Loucy (cell line): ENCODE results near the gene MAP1B.

Experiments used
- H2AFZ ChIP-seq: fragments of 200-600 bp; sonication (generic); 2 replicates; pipeline ENCODE4 v1.6.0; 2016; ENCODE audit warnings: antibody characterized with exemption, mild to moderate bottlenecking, low read length, moderate library complexity
- H3F3A ChIP-seq: fragments of 200-600 bp; 2 replicates; pipeline ENCODE4 v1.6.0; 2016; ENCODE audit warnings: antibody characterized with exemption, low read depth, mild to moderate bottlenecking
- H3K27me3 ChIP-seq: fragments of 200-600 bp; sonication (generic); 2 replicates; pipeline ENCODE4 v1.6.1; 2014; ENCODE audit warnings: low read length, mild to moderate bottlenecking; ENCODE audit not compliant: insufficient read depth, poor library complexity, severe bottlenecking
- H3K36me3 ChIP-seq: fragments of 200-600 bp; sonication (generic); 2 replicates; pipeline ENCODE4 v1.6.1; 2016; ENCODE audit warnings: low read length; ENCODE audit not compliant: insufficient read depth
- H3K4me1 ChIP-seq: fragments of 200-600 bp; sonication (generic); 2 replicates; pipeline ENCODE4 v1.5.1; 2014; ENCODE audit warnings: low read length, mild to moderate bottlenecking; ENCODE audit not compliant: insufficient read depth, poor library complexity, severe bottlenecking
- H3K4me2 ChIP-seq: fragments of 200-600 bp; sonication (generic); 2 replicates; pipeline ENCODE4 v1.6.0; 2014; ENCODE audit warnings: antibody characterized with exemption, low read length, low read depth, mild to moderate bottlenecking; ENCODE audit not compliant: poor library complexity, severe bottlenecking
- H3K4me3 ChIP-seq: fragments of 200-600 bp; sonication (generic); 2 replicates; pipeline ENCODE4 v1.5.1; 2014; ENCODE audit warnings: low read length, mild to moderate bottlenecking, mixed read lengths; ENCODE audit not compliant: poor library complexity, severe bottlenecking
- H3K79me2 ChIP-seq: fragments of 200-600 bp; sonication (generic); 2 replicates; pipeline ENCODE4 v1.6.1; 2014; ENCODE audit warnings: low read length; ENCODE audit not compliant: insufficient read depth
- H3K9ac ChIP-seq: fragments of 200-600 bp; sonication (generic); 2 replicates; pipeline ENCODE4 v1.6.0; 2014; ENCODE audit warnings: mild to moderate bottlenecking, low read depth, low read length, moderate library complexity; ENCODE audit not compliant: poor library complexity, severe bottlenecking
- H3K9me2 ChIP-seq: fragments of 200-600 bp; sonication (generic); replicated peaks from 2 replicates; pipeline ENCODE4 v1.6.1; 2016; ENCODE audit warnings: low read depth, low read length, mixed read lengths
- H3K9me3 ChIP-seq: fragments of 200-600 bp; sonication (generic); 2 replicates; pipeline ENCODE4 v1.6.1; 2014; ENCODE audit warnings: mild to moderate bottlenecking, antibody characterized with exemption, low read length, low read depth; ENCODE audit not compliant: insufficient read depth
- H4K20me1 ChIP-seq: fragments of 200-600 bp; sonication (generic); 2 replicates; pipeline ENCODE4 v1.6.0; 2014; ENCODE audit warnings: antibody characterized with exemption, low read length, mild to moderate bottlenecking; ENCODE audit not compliant: insufficient read depth, poor library complexity, severe bottlenecking
- EZH2phosphoT487 ChIP-seq: fragments of 200-600 bp; IDR thresholded peaks from 2 replicates; pipeline ENCODE4 v1.6.1; 2018; ENCODE audit warnings: antibody characterized with exemption, mild to moderate bottlenecking, moderate library complexity, borderline replicate concordance
- TF ChIP-seq, protein P1 (sequence below): fragments of 200-600 bp; sonication (generic); conservative IDR thresholded peaks from 2 replicates; pipeline ENCODE4 v1.5.1; 2014; ENCODE audit warnings: mild to moderate bottlenecking, antibody characterized with exemption, low read length

The MAP1B gene

DNA sequence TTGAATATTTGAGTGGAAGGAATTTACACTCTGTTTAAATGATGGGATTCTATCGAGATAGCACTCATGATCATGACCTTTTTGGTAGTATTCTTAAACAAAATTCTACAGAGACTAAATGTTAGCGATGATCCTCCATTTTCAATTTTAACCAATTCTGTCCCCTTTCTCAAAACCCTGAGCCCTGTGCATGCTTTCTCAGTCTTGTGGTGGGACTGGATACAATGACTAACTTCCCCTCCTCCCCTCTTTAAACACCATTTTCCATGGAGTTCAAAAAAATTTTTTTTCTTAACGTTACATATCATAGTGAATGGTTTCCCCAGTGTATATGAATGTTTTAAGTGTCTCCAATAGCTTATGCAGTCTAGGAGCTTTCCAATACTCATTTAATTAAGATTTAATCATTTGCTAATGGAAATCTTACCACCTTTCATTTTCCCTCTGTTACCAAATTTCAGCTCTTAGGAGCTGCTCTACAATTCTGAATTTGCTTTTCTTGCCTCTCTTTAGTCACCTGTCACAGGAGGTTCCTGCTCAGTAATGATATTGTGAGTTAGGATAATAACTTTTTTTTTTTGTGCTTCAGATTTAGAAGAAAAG, 101.2 kb downstream of the MAP1B start:
- TF ChIP-seq, protein P1, sequence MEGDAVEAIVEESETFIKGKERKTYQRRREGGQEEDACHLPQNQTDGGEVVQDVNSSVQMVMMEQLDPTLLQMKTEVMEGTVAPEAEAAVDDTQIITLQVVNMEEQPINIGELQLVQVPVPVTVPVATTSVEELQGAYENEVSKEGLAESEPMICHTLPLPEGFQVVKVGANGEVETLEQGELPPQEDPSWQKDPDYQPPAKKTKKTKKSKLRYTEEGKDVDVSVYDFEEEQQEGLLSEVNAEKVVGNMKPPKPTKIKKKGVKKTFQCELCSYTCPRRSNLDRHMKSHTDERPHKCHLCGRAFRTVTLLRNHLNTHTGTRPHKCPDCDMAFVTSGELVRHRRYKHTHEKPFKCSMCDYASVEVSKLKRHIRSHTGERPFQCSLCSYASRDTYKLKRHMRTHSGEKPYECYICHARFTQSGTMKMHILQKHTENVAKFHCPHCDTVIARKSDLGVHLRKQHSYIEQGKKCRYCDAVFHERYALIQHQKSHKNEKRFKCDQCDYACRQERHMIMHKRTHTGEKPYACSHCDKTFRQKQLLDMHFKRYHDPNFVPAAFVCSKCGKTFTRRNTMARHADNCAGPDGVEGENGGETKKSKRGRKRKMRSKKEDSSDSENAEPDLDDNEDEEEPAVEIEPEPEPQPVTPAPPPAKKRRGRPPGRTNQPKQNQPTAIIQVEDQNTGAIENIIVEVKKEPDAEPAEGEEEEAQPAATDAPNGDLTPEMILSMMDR = no peak
- TF ChIP-seq EZH2phosphoT487 = no peak
- H3K4me1 ChIP-seq = peaks cover 23% of the 10 kb centered on the region
- no peaks in the 10 kb centered on the region for H4K20me1 ChIP-seq
- H3K9me2 ChIP-seq = no peaks in the 10 kb centered on the region
- no peak overlapping the region for H3K9ac ChIP-seq
- no peak overlapping the region for H3K4me2 ChIP-seq
- no peaks in the 10 kb centered on the region for H3K27me3 ChIP-seq
- peak overlapping the region; percentile 65; the same call in 1 of the 2 replicates for H2AFZ ChIP-seq
- no peaks in the 10 kb centered on the region for H3K9me3 ChIP-seq
- H3K79me2 ChIP-seq = no peaks in the 10 kb centered on the region
- no peaks in the 10 kb centered on the region for H3F3A ChIP-seq
- H3K4me3 ChIP-seq = no peak overlapping the region
- H3K36me3 ChIP-seq = no peaks in the 10 kb centered on the region

DNA sequence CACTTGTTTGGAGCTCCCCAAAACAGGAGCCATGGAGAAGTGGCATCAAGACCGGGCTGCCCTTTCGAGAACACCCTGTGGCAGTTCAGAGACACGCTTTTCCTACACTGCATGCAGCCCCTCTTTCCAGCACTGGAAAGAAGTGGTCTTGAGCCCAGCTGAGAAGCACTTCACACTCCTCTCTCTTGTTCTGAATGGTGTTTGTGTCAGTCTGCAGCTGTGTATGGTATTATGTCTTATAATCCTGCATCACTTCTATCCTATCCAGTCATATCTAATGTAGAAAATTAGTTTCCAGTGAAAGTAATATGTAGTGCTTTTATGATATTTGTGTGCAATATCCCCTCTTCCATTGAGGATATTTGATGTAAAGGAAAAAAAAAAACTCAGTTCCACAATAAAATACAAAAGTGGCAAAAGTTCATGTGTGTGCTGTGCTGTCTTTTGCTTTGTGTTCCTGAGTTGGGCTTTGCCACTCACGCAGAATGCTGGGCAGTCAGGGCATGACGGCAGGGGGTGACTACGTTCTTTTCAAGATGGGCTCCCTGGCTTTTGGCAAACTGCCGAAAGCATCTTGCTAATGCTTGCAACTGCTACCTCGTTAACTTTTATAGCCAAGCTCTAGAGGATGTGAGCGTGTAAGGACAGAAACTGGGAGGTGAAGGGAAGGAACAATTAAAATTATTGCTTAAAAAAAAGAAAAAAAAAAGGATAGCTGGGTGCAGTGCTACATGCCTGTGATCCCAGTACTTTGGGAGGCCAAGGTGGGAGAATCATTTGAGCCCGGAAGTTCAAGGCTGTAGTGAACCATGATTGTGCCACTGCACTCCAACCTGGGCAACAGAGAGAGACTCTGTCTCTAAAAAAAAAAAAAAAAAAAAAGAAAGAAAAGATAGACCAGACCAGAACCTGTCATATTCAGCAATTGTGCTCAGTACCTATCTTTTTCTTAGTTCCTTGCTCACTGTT, 102.2 kb downstream of the MAP1B start:
- H3K4me3 ChIP-seq = peak overlapping the region; percentile 43
- no peaks in the 10 kb centered on the region for H4K20me1 ChIP-seq
- H3K36me3 ChIP-seq = no peaks in the 10 kb centered on the region
- no peak for TF ChIP-seq EZH2phosphoT487
- TF ChIP-seq, protein P1 = peak; percentile 57
- no peaks in the 10 kb centered on the region for H3K79me2 ChIP-seq
- H3K27me3 ChIP-seq = no peaks in the 10 kb centered on the region
- peak overlapping the region; percentile 65 for H2AFZ ChIP-seq
- peaks cover 23% of the 10 kb centered on the region for H3K4me1 ChIP-seq
- no peaks in the 10 kb centered on the region for H3K9me2 ChIP-seq
- no peaks in the 10 kb centered on the region for H3K9me3 ChIP-seq
- H3F3A ChIP-seq = no peaks in the 10 kb centered on the region
- H3K4me2 ChIP-seq = peak overlapping the region; percentile 59
- H3K9ac ChIP-seq = peak overlapping the region; percentile 45

DNA sequence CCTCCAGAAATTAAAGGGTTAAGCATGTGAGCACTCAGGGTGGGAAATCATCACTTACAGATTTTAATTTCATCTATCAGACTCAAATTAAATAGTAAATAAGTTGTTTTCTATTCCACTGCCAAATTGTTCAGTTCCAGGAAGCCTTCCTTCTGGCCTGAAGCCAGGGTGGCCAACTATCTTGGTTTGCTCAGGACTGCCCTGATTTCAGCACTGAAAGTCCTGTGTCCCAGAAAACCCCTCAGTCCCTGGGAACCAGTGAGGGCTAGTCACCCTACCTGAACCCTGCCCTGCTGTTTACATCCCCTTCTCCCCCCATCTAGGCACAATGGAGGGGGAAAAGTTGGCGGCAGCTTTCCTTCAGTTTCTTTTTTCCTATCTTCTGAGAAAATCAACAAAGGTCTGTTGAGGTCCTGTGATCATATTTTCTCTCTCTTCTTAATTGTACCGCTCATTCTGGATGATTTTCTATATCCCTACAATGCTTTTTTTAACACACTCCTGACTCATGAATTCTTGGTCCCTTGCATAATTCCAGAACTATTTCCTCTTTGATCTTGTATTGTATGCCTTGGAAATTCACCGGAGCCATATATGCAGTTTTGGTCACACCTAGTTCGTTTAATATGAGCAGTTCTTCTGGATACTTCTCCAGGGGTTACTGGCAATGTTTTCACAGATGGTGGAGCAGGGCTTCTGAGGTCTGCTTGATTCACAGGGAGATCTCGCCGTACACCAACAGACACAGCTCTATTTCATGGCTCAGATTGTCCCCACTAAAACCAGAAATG, 103.8 kb downstream of the MAP1B start:
- H3K27me3 ChIP-seq = no peaks in the 10 kb centered on the region
- no peaks in the 10 kb centered on the region for H3K9me2 ChIP-seq
- no peak overlapping the region for H2AFZ ChIP-seq
- H3K79me2 ChIP-seq = no peaks in the 10 kb centered on the region
- no peaks in the 10 kb centered on the region for H3K36me3 ChIP-seq
- H3K9ac ChIP-seq = no peak overlapping the region
- H3F3A ChIP-seq = no peaks in the 10 kb centered on the region
- H3K4me2 ChIP-seq = no peak overlapping the region
- H3K4me1 ChIP-seq = peaks cover 23% of the 10 kb centered on the region
- H3K9me3 ChIP-seq = no peaks in the 10 kb centered on the region
- no peak for TF ChIP-seq EZH2phosphoT487
- TF ChIP-seq, protein P1 = no peak
- no peak overlapping the region for H3K4me3 ChIP-seq
- no peaks in the 10 kb centered on the region for H4K20me1 ChIP-seq
